CD14-positive monocyte (primary cell): ENCODE measurements around the gene SSTR5. TPM values are rescaled to one million over a fixed set of nuclear protein-coding genes. Genes with fewer than 3 reads are reported as not detected.

Source experiments
- DNase-seq, 3 donors: peaks; one replicate each; pipeline ENCODE4 v3.0.0-alpha.2; 2011 to 2022
- H2AFZ ChIP-seq: 2 replicates; pipeline ENCODE4 v1.6.0; 2012; ENCODE audit warnings: mild to moderate bottlenecking, low read depth, low read length, inconsistent platforms; ENCODE audit not compliant: insufficient read depth, poor library complexity, severe bottlenecking
- H3K27ac ChIP-seq, 2 donors: 1 replicate in 1 of 2; 2 replicates in 1 of 2; pipeline ENCODE4 v1.5.1; 2012 to 2013; ENCODE audit warnings: low read length in 2 of 2, control low read depth in 1 of 2, inconsistent platforms in 1 of 2, low read depth in 1 of 2, mild to moderate bottlenecking in 1 of 2
- H3K27me3 ChIP-seq, 2 donors: one replicate each; pipeline versions ENCODE4 v1.6.0 to v1.6.1; 2011 to 2013; ENCODE audit warnings: low read length in 2 of 2; ENCODE audit not compliant: control insufficient read depth in 2 of 2, insufficient read depth in 2 of 2
- H3K36me3 ChIP-seq, 2 donors: replicated peaks in 1 of 2; 1 replicate in 1 of 2; 2 replicates in 1 of 2; pipeline versions ENCODE4 v1.5.1 to v1.6.1; 2012 to 2013; ENCODE audit warnings: low read length in 2 of 2, control low read depth in 1 of 2, inconsistent platforms in 1 of 2, mild to moderate bottlenecking in 1 of 2; ENCODE audit not compliant: insufficient read depth in 2 of 2, control insufficient read depth in 1 of 2
- H3K4me1 ChIP-seq, 2 donors: 1 replicate in 1 of 2; 2 replicates in 1 of 2; pipeline versions ENCODE4 v1.5.1 to v1.6.1; 2012 to 2013; ENCODE audit warnings: low read length in 2 of 2, control low read depth in 1 of 2, inconsistent platforms in 1 of 2, mild to moderate bottlenecking in 1 of 2, moderate library complexity in 1 of 2; ENCODE audit not compliant: insufficient read depth in 2 of 2, control insufficient read depth in 1 of 2
- H3K4me2 ChIP-seq: replicated peaks from 2 replicates; pipeline ENCODE3; 2012; ENCODE audit warnings: low read length, moderate library complexity, mild to moderate bottlenecking; ENCODE audit not compliant: poor library complexity, severe bottlenecking; ENCODE audit errors: extremely low read depth
- H3K4me3 ChIP-seq, 3 experiments: fragments of 200-600 bp in 1 of 3; sonication (generic) in 1 of 3; replicated peaks in 1 of 3; 1 replicate in 2 of 3; 2 replicates in 1 of 3; pipeline ENCODE4 v1.5.1; 2011 to 2013; ENCODE audit warnings: low read length in 3 of 3, mild to moderate bottlenecking in 3 of 3, control low read depth in 2 of 3, low read depth in 2 of 3, inconsistent platforms in 1 of 3, moderate library complexity in 1 of 3
- H3K79me2 ChIP-seq: 2 replicates; pipeline ENCODE4 v1.6.0; 2012; ENCODE audit warnings: mild to moderate bottlenecking, control low read depth, inconsistent platforms, low read length, moderate library complexity; ENCODE audit not compliant: insufficient read depth
- H3K9ac ChIP-seq: 2 replicates; pipeline ENCODE4 v1.6.0; 2017; ENCODE audit warnings: low read length, mild to moderate bottlenecking; ENCODE audit not compliant: insufficient read depth, poor library complexity, severe bottlenecking
- H3K9me3 ChIP-seq, 2 donors: replicated peaks in 1 of 2; 1 replicate in 1 of 2; 2 replicates in 1 of 2; pipeline versions ENCODE4 v1.5.1 to v1.6.1; 2012 to 2013; ENCODE audit warnings: low read length in 2 of 2, control low read depth in 1 of 2; ENCODE audit not compliant: control insufficient read depth in 1 of 2, insufficient read depth in 1 of 2
- H4K20me1 ChIP-seq: 2 replicates; pipeline ENCODE4 v1.6.0; 2012; ENCODE audit warnings: mild to moderate bottlenecking, low read length, control low read depth, moderate library complexity; ENCODE audit not compliant: insufficient read depth
- H3K27ac Mint-ChIP-seq, 7 donors: one replicate each; pipeline ENCODE4 v1.8.0; 2020; ENCODE audit warnings: mild to moderate bottlenecking in 7 of 7, mixed read lengths in 7 of 7, moderate library complexity in 6 of 7, inconsistent platforms in 2 of 7
- H3K27me3 Mint-ChIP-seq, 3 donors: one replicate each; pipeline ENCODE4 v1.8.0; 2021 to 2022; ENCODE audit warnings: low read depth in 3 of 3, mild to moderate bottlenecking in 3 of 3, mixed read lengths in 3 of 3, moderate library complexity in 3 of 3, inconsistent platforms in 1 of 3
- H3K36me3 Mint-ChIP-seq, 2 donors: one replicate each; pipeline ENCODE4 v1.8.0; 2020; ENCODE audit warnings: mixed read lengths in 2 of 2, inconsistent platforms in 1 of 2, mild to moderate bottlenecking in 1 of 2
- H3K4me1 Mint-ChIP-seq: one replicate; pipeline ENCODE4 v1.8.0; 2020; ENCODE audit warnings: mild to moderate bottlenecking, mixed read lengths
- H3K4me3 Mint-ChIP-seq, 2 donors: one replicate each; pipeline ENCODE4 v1.8.0; 2020; ENCODE audit warnings: mild to moderate bottlenecking in 2 of 2, mixed read lengths in 2 of 2, moderate library complexity in 1 of 2
- H3K9me3 Mint-ChIP-seq, 7 donors: one replicate each; pipeline ENCODE4 v1.8.0; 2020 to 2022; ENCODE audit warnings: mixed read lengths in 7 of 7, mild to moderate bottlenecking in 6 of 7, moderate library complexity in 6 of 7, inconsistent platforms in 2 of 7
- CTCF ChIP-seq: fragments of 200-600 bp; IDR thresholded peaks from one replicate; pipeline ENCODE4 v1.8.0; 2022; ENCODE audit warnings: antibody characterized with exemption, mild to moderate bottlenecking
- WGBS: methylation state at CpG from one replicate; pipeline ENCODE4 v1.1.5; 2013; ENCODE audit warnings: missing lambda C conversion rate; ENCODE audit not compliant: insufficient coverage; 5-methylcytosine and 5-hydroxymethylcytosine counted together
- intact Hi-C, 2 donors: fragments of 100-400 bp; cut with micrococcal nuclease; formaldehyde crosslinking; loops; one replicate each; pipeline versions ENCODE4 v1.15.0 to v1.15.1; 2023
- polyA plus RNA-seq, 3 donors: library from polyadenylated mRNA; depleted of rRNA in 1 of 3; unstranded in 2 of 3; stranded (reverse) in 1 of 3; fragments of 300-500 nt in 2 of 3; fragments of >200 nt in 1 of 3; fragmentation: Illumina TruSeq in 2 of 3; gene quantifications; 1 replicate in 2 of 3; 2 replicates in 1 of 3; pipeline ENCODE4 v1.2.3, GENCODE V29; 2012 to 2021

Gene SSTR5
- polyA plus RNA-seq, 3 donors, result not detected

- Mint-ChIP-seq H3K4me1 (no peaks in the 10 kb centered on the region), H3K36me3 (no peaks in the 10 kb centered on the region), H3K4me3 (no peak overlapping the region), H3K27me3 (peaks cover 5 to 31% (median 8%) of the 10 kb centered on the region in 3 donors), H3K27ac (no peak overlapping the region), H3K9me3 (peaks cover 0 to 7% (median 3%) of the 10 kb centered on the region in 7 donors)
- no peaks in the 10 kb centered on the region for H3K36me3 ChIP-seq
- no peak for DNase-seq
- no peaks in the 10 kb centered on the region for H3K27me3 ChIP-seq
- H3K27ac ChIP-seq, result no peak overlapping the region
- H3K9me3 ChIP-seq, result no peaks in the 10 kb centered on the region
- no peak for TF ChIP-seq CTCF
- intact Hi-C loops, result no loop called here
- WGBS, result 89% methylated on average over 7 of the region's 23 CpGs
- no peaks in the 10 kb centered on the region for H4K20me1 ChIP-seq
- no peaks in the 10 kb centered on the region for H3K4me1 ChIP-seq
- H2AFZ ChIP-seq, result no peak overlapping the region
- H3K9ac ChIP-seq, result no peak overlapping the region
- H3K4me2 ChIP-seq, result no peak overlapping the region
- H3K79me2 ChIP-seq, result no peaks in the 10 kb centered on the region
- H3K4me3 ChIP-seq, result no peak overlapping the region
Measured at GRCh38 chr16:1097800-1098199, 25.3 kb downstream of the SSTR5 start.

- 44% methylated on average over 27 of the region's 34 CpGs for WGBS
- no peak for TF ChIP-seq CTCF
- no peak overlapping the region for H3K27ac Mint-ChIP-seq
- H2AFZ ChIP-seq, result no peak overlapping the region
- peaks cover 3 to 27% (median 7%) of the 10 kb centered on the region in 3 donors for H3K27me3 Mint-ChIP-seq
- no peak overlapping the region for H3K9ac ChIP-seq
- H3K36me3 Mint-ChIP-seq, result no peaks in the 10 kb centered on the region
- DNase-seq, result no peak
- no peaks in the 10 kb centered on the region for H4K20me1 ChIP-seq
- peaks cover 0 to 3% of the 10 kb centered on the region in 2 donors for H3K27me3 ChIP-seq
- no peaks in the 10 kb centered on the region for H3K9me3 ChIP-seq
- H3K36me3 ChIP-seq, result no peaks in the 10 kb centered on the region
- H3K4me3 ChIP-seq, result no peak overlapping the region
- intact Hi-C loops, result no loop called here
- H3K9me3 Mint-ChIP-seq, result peaks cover 0 to 2% (median under 1%) of the 10 kb centered on the region in 7 donors
- no peak overlapping the region for H3K4me3 Mint-ChIP-seq
- no peak overlapping the region for H3K4me2 ChIP-seq
- H3K4me1 Mint-ChIP-seq, result no peaks in the 10 kb centered on the region
- H3K4me1 ChIP-seq, result peaks cover 0 to 4% of the 10 kb centered on the region in 2 donors
- no peaks in the 10 kb centered on the region for H3K79me2 ChIP-seq
- no peak overlapping the region for H3K27ac ChIP-seq
Measured at GRCh38 chr16:1098266-1098991, 25.9 kb downstream of the SSTR5 start.
